NCI-H774 (cell line): ENCODE results near the gene SMG6.

Experiments used
- DNase-seq: peaks from one replicate; lab custom pipeline; 2025; lab: John Stamatoyannopoulos, UW

Gene SMG6

DNA sequence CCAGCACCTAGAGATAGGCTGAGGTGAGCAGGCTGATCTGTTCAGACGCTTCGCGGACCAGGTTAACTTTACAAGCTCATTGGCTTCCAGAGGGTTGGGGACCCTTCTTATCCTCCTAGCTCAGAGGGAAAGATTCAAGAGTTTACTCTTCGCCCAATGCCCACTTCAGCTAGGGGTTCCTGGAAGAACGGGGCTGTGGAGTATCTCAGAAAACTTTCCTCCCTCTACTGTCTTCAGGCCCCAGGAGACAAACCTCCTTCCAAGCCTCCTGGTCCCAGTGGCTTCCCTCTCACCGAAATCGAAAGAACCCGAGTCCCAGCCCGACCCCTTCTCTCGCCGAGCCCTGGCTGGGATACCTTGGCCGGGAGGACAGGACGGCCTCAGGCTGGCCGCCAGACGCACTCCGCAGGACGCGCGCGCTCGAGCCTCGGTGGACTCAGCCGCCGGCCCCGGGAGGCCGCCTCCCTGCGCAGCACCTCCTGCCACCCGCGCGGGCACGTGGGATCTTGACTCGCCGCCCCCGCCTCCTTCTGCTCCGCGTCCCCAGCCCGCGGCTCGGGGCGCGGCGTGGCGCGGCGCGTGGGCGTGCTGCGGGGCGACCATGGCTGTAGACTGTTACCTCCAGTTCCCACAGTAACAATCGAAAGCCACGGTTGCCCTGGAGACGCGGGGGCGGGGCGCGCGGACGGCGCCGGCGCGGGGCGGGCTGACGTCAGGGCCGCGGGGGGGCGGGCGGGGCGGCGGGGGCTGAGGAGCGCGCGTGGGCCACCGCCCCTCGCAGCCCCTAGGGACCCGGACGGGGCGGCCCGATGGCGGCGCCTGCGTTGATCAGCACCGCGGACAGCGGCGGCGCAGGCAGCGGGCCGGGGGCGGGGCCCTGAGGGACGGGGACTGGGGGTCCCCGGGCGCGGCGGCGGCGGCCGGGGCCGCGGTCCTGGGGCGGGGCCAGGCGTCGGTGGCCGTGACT is 254.0 kb downstream of the SMG6 start:
- peak; percentile 44 for DNase-seq

DNA sequence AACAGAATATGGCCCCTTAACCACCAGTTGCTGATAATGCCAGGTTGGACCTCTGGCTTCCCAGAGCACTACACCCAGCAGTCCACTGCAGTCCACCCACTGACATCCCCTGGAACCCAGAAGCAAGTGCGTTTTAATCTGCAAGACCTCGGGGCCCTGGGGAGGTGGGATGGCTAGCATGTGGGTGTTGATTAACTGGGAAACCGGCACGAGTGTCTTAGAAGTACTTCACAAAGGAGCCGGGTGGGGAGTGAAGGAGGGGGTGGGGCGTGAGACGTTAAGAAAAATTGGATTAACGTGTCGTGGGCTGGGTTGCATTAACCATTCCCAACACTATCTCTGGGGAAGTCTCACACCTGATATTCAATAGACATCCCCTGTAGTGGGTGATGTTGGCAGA is 254.8 kb downstream of the SMG6 start:
- no peak for DNase-seq

DNA sequence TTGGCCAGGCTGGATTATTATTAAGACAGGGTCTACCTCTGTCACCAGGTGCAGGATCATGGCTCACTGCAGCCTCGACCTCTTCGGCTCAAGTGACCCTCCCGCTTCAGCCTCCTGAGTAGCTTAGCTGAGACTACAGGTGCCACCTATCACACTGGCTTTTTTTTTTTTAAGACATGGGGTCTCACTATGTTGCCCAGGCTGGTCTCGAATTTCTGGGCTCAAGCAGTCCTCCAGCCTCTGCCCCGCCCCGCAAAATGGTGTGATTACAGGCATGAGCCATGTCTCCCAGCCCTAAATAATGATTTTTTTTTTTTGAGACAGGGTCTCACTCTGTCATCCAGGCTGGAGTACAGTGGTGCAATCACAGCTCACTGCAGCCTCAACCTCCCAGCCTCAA is 256.0 kb downstream of the SMG6 start:
- no peak for DNase-seq

DNA sequence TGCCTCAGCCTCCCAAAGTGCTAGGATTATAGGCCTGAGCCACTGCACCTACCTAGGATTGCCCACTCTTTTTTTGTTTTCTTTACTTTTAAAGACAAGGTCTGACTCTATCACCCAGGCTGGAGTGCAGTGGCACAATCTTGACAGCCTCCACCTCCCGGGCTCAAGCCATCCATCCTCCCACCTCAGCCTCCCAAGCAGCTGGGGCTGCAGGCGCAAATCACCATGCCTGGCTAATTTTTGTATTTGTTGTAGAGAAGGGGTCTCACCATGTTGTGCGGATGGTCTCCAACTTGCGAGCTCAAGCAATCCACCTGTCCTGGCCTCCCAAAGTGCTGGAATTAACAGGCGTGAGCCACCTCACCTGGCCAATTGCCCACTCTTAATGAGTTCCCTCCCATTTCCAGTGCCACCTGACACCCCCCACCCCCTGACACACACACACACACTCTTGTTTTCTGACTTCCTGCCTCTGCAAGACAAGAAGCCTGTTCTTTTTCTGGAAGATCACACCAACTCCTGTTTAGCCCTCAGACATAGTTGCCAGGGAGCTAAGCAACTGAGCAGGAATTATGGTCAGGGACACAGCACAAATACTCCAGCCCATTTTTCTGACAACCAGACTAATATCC is 259.2 kb downstream of the SMG6 start:
- DNase-seq, result no peak

DNA sequence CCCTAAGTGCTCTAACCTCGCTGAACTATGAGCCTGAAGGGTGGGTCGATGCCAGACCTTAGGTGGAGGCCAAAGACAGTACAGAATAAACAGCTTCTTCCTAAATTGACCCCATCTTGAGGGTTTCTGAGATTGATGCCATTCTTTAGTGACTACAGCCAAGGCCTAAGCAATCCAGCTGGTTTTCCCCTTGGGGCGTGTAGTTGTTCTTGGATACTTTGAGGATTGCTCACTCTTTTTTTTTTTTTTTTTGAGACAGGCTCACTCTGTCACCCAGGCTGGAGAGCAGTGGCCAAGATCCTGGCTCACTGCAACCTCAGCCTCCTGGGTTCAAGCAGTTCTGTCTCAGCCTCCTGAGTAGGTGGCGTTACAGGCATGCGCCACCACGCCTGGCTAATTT is 259.8 kb downstream of the SMG6 start:
- DNase-seq, result no peak

DNA sequence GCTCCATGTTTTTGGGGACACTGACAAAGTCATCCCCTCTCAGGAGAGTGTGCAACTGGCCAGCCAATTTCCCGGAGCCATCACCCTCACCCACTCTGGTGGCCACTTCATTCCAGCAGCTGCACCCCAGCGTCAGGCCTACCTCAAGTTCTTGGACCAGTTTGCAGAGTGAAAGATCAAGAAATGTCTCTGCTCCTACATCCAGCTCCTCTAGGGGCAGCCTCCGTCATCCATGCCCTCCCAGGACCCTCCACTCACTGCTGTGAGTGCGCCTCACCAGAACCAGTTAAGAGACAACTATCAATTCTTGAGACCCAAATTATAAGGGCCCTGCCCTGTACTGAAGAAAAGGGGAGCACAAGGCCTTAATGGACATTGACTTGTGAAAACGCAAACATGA is 260.7 kb downstream of the SMG6 start:
- DNase-seq, result no peak

DNA sequence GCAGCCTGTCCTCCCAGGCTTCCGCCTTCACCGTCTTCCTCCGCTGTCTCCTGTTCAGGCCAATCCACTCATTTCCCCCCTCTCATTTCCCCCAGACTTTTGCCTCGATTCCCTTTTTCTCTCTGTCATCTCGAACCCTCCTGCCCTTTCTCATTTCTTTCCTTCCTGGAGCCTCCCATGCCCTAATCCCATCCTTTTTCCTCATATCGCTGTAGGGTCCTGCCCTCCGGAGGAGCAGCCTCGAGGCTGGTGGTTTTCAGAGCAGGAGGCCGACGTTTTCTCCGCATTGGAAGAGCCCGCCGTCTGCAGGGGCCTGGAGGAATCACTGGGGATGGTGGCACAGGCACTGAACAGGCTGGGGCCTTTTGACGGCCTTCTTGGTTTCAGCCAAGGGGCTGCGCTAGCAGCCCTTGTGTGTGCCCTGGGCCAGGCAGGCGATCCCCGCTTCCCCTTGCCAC is 261.2 kb downstream of the SMG6 start:
- DNase-seq, result no peak

DNA sequence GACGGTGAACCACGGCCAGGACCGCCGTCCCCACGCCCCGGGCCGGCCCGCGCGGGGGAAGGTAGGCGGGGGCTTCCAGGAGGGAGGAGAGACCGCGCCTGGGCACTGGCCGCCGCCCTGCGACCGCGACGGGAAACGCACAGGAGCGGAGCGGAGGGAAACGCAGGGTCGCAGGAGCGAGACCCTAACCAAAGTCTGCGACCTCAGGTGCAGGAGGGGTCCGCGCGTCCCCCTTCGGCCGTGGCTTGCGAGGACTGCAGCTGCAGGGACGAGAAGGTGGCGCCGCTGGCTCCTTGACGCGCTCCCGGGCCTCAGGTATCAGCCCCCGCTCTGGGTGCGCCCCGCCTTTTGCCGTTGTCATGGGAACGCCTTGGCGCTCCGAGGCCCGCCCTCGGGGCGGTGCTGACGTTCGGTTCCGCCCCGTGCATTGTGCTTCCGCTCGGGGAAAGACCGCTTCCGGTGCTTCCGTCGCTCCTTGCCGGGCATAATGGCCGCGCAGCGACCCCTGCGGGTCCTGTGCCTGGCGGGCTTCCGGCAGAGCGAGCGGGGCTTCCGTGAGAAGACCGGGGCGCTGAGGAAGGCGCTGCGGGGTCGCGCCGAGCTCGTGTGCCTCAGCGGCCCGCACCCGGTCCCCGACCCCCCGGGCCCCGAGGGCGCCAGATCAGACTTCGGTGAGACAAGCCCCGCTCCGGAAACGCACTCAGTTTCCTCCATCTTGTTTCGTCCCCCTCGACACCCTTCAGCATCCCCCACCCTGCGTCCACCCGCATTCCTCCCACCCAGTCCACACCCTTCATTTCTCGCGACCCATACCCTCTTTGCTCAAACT is 261.8 kb downstream of the SMG6 start, which contains the start of gene OVCA2:
Gene OVCA2 (plus strand): TSS at position 462 of the 829 bp plus-strand sequence. CDS start 26 bp downstream, at position 488.
- DNase-seq, result peak; percentile 83

DNA sequence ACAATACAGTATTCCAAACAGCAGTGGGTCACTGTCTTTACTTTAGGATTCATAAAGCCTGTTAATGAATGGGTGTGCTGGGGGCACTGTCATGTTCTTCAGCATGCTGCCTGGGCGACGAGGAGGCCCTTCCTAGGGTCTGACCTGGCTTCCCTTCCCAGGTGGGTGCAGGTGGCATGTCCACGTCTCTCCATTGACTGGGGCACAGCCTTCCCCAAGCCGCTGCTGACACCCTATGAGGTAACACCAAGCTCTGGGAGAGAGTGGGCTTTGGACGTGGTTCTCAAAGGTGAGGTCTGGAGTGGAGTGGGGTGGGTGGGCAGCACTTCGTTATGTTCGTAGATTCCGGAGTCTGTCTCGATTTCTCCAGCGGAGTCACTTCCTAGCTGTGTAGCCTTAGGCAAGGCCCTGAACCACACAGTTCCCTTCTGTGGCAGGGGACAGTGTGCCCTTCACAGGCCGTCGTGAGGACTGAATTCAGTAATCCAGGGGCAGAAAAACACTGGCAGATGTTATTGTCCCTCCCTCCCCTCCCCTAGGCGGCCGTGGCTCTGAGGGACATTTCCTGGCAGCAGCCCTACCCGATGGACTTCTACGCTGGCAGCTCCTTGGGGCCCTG is 262.5 kb downstream of the SMG6 start:
- DNase-seq, result no peak

DNA sequence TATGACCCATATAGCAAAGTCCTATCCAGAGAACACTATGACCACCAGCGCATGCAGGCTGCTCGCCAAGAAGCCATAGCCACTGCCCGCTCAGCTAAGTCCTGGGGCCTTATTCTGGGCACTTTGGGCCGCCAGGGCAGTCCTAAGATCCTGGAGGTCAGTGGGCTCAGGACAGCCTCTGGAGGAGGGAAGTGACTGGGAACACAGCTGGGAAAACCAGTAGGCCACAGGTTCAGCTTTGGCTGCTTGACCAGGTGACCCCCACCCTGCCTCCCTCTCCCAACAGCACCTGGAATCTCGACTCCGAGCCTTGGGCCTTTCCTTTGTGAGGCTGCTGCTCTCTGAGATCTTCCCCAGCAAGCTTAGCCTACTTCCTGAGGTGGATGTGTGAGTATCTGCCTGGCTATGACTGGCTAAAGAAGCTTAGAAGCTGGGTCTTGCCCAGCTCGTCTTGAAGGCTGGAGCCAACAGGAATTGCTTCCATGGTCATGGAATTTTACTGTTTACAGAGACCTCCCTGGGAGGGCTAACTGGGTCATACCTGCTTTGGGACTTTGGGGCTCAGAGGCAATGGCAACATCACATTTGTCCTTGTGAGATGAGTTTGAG is 263.3 kb downstream of the SMG6 start:
- DNase-seq, result no peak

DNA sequence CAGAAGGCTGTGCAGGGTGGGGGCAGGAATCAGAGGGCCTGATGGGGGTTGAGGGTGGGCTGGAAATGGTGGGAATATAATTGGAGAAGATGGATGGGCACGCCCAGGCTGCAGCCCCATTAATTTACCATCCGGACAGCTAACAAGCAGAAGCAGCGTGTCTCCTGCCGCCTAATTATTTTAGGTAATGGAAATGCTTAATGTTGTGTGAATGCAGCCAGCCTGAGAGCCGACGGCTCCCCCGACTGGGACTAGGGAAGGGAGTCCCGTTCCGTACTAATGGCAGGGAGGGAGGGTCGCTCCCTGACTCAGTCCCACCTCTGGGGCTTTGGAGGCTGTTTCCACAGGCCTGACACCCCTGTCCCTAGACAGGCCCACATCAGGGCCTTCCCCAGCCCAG is 266.4 kb downstream of the SMG6 start:
- DNase-seq, result no peak

DNA sequence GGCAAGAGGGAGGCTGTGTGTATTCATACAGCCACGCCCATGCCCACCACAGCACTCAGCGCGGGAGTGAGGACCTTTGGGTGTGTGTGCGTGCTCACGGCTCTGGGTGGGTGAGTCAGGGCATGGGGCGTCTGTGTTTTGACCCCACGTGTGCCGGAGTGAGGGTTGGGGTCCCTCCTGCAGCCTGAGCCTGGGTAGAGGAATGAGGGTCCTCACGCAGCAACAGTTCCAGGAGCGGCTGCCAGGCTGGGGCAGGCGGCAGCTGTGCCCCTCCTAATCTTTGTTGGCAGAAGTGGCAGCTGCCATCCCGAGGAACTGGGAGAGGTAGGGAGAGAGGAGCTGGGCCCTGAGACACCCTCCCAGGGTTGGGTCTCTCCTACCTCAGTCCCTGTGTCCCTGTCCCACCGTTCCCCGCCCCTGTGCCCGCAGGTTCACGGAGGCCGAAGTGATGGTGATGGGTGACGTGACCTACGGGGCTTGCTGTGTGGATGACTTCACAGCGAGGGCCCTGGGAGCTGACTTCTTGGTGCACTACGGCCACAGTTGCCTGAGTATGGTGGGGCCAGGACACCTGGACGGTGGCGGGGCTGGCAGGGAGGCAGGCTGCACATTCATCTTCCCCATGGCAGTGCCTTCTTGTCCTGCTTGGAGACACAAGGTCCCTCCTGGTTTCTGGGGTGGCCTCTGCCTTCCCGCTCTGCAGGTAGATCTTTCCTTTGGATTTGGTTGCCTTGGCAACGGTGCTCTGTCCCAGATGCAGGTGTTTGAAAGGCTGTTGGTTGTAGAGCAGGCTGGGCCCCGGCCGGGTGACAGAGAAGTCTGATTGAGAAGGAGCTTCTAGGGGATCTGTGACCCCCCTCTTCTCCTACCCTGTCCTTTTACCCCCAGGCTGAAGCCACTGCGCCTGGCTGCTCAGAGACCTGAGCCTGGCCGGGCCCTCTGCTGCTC is 267.8 kb downstream of the SMG6 start:
- no peak for DNase-seq

DNA sequence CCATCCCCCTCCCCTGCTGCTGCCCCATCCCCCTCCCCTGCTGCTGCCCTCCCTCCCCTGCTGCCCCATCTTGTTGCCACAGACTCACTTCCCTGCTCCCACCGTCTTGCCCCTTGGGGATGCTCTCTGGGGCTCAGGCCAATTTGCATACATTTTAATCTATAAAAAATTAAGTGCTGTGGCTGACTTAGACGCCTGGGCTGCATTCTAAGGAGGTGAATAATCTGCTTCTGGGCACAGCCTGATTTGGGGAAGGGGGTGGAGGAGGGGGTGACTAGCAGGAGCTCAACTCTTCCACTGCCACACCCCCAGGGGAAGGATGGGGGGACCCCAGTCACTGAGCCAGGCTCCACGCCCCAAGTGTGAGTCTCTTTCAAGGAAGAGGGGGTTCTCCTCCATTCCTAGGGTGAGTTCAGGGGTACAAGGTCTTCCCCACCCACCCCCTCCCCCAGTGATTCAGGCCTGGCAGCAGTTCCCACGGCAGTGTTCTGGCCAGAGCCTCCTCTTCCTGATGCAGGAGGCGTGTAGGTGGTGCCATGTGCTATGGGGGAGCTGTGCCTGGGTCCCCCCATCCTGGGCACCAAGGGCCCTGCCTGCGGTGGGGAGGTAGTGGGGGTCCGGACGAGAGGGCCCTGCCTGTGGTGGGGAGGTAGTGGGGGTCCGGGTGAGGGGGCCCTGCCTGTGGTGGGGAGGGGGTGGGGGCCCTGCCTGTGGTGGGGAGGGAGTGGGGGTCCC is 268.6 kb downstream of the SMG6 start:
- DNase-seq, result no peak

DNA sequence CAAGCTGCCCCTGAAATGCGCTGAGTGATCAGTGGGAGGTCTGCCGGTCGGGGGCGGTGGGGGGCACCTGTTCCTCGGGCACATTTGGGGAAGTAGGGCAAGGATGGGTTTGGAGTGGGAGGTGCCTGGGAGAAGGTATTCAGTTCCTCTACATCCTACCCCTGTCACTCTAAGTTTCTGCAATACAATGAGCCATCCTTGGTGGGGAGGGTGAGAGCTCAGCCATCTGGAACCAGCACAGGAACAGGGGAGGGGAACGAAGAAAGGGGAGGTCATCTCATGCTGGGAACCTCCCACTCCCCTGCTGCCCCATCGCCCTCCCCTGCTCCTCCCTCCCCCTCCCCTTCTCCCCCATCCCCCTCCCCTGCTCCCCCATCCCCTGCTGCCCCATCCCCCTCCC is 269.4 kb downstream of the SMG6 start:
- no peak for DNase-seq

DNA sequence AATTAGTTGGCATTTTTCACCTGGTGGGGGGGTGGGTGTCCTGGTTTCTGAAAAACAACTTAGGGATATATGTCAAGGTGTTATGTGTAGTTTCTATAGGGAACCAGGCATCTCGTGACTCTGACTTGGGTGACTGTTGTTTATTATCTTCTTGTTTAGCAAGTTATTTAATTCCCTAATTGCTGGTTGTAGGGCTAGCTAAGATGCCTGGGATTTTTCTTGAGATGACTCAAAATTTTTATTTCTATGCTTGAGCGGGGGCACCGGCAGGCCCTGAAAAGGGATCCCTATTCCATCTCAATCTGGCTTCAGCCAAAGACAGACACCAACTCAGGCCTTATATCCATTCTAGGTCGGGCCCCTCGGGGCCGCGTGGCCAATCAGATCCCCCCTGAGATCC is 270.4 kb downstream of the SMG6 start:
- no peak for DNase-seq

DNA sequence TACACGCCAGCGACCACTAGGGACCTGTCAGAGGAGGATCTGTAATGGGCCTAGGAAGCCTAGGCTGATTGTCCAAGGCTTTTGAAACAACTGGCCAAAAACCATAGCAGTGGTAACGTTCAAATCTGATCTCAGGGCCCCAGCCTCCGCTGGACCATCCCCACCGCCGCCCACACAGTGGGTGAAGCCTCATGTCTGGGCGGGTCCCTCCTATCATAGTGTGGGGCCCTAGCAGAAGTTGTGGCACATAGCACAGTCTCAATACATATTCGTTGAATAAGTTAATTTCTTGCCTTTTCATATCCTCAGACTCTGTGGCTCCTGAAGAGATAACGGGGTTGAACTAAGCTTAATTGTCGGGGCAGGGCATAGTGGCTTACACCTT is 272.8 kb downstream of the SMG6 start:
- DNase-seq, result no peak

DNA sequence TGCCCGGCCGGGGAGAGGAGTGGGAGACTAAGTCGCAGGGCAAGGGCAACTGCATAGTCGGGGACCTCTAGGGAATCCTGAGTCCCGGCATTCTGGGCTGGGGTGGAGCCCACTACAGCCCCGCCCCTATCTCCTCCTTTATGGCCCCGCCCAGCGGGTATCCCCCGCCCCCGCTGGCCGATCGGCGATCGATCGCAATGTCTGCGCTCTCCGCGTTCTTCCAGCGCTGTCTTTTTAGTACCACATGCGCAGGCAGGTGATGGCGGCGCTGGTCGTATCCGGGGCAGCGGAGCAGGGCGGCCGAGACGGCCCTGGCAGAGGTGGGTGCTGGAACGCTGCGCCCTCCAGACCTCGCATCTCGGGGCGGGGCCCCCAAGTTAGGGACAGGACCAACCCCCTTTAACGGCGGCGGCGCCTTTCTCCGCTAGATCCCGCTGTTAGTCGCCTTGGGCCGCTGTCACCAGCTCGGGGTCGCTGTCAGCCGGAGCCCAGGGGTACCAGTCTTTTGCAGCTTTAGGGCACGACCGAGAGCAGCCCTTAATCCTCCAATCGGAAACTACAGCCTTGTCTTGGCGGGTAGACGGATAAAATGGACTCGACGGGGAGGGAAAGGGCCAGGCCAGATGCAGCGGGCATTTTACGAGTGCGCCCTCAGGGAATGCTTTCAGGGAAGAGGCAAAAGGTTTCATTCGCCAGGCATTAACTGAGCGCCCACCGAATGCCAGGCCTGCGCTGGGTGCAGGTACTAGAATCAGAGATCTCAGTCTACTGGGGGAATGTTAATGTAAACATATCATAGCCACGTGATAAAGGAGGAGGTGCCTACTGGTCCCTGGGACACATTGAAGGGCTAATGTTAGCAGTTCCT is 273.4 kb downstream of the SMG6 start, which contains the start of gene DPH1:
Gene DPH1 (plus strand): TSS at position 243 of the 868 bp plus-strand sequence. CDS start 17 bp downstream, at position 260.
- DNase-seq, result peak; percentile 58

DNA sequence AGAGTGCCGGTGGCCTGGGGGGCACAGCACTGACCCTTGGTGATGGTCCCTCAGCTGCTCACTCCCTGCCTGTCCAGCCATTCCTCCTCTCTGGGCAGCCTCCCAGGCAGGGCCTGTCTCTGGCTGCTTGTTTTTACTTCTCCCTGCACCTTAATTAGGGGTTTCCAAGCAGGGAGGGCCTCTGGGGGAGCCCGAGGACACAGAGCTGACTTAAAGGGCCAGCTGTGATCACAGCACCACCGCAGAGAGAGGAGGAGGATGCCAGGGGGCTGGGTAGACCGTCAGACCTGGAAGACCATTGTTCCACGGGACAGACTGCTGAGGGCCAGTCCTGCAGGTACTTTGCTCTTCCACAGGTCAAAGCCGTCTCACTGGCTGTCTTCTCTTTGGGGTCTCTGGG is 274.8 kb downstream of the SMG6 start:
- DNase-seq, result no peak

DNA sequence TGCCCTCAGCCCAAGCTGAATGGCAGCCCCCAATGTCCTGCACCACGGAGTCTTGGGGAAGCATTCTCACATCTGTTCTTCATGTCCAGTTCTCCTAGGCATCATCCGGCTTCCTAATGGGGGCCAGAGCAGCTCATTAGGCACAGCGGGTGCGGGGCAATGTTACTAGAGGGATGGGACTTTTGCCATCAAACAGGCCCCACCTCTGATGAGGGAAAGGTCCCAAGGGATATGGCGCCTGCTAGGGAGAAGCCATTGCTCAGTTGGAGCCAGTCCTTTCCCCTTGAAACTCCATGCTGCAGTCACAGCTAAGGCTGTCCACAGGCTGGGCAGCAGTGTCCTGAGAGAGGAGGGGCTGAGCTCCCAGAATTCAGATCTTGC is 275.4 kb downstream of the SMG6 start:
- no peak for DNase-seq
